NK-92 (cell line): ENCODE results near the gene KCNE5.
"Not testable (repeated sequence)": the region's sequence is repeated elsewhere in the genome, so short reads cannot be mapped to it uniquely, and the experiment has no call there.

Experiments
- DNase-seq: peaks from one replicate; lab custom pipeline; 2025; ENCODE audit not compliant: unreplicated experiment; lab: John Stamatoyannopoulos, UW

The KCNE5 gene

DNA sequence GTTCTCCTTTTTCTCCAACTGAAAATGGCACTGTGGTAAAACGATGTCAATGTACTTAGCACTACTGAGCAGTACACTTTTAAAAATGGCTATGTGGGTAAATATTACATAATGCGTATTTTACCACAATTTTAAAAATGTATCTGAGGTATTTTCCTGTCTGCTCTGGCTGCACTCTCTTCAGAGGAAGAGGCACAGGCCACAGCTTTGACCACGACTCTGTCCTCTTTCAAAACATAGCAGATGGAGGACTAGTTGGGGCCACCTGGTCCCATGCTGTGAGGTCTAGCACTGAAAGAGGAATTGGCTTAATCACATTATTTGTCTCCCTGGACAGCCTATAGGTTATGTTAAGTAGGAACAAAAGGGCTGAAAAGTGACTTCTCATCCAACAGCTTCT, 5.2 kb downstream of the KCNE5 start:
- DNase-seq = no peak

DNA sequence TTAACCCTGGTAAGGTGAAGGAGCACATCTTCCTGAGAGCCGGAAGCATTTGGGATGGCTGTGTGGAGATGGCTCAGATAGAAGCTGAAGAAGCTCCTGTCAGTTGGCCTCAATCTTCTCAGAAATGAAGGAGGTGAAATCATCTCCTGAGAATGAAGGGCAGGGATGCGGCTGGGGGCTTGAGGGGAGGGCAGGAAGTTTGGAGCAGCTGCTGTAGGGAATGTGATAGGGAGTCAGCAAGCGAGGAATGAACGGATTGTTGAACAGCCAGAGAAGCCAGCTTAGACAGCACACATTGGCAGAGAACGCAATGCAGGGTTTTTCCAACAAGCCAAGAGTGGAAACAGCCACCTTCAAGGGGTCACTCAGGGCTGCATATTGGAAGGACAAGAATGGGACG, 10.0 kb downstream of the KCNE5 start:
- DNase-seq = no peak

DNA sequence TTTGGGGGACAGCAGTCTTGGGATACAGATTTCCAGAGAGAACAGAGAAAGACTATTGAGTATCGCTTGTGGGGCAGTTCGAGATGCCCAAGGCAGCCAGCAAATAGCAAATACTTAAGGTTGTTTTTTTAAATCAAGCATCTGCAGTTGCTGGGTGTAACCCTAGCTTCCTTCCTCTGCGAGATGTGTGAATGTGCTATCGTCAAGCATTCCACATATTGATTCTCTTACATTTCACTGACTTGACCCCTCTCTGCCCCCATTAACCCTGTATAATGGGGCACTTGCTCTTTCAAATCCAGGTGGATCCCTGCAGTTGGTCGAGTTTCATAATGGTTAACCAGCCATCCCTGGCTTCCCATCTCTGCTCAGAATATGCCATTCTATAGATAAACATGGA, 23.5 kb downstream of the KCNE5 start:
- no peak for DNase-seq

DNA sequence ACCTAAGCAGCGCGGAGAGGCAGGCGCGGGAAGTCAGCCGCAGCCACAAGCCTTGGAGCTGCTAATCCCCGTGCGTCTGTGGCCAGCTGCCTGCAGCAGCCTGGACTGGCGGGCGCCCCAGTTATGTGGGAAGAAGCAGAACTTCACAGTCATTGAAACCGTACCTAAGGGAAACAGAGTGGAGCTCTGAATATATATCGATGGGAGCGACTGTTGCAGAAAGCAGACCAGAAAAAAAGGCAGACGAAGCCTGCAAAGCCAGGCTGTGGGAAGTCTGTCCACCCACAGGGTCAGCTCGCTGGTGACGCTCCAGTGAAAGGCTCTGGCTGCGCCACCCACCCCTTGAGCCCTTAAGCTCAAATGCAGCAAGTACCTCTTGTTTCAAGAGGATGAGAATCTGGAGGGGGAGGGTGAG, 24.7 kb downstream of the KCNE5 start:
- no peak for DNase-seq

DNA sequence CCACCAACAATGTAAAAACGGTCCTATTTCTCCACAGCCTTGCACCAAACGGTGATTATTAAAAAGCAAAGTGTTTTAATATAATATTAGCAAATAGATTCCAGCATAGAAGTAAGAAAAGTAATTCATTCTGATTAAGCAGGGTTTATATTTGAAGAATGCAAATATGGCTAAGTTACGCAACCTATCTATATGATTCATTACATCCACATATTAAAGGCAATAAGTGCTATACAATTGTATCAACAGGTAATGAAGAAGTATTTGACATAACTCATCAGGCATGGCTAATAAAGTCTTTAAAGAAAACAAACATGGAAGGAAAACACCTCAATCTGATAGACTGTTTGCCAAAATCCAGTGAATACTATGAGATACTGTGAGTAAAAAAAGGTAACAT, 29.0 kb downstream of the KCNE5 start:
- no peak for DNase-seq

DNA sequence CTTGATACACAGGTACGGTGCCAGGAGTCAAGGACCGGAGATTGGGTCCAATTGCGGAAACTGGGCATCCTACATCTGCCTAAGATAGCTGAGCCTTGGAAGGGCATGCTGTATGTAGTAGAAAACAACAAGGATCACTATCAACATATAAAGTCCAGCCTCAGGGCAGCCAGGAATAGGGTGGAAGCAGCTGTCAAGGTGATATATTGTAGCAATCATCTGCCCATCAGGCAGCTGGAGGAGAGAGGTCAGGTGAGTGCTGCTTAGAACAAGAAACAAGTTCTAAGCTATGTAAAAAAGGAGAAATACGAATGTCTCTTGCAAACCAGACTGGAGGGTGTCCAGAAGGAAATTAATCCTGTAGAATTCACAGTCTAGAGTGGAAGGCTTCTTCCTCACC, 34.8 kb downstream of the KCNE5 start:
- DNase-seq = no peak

DNA sequence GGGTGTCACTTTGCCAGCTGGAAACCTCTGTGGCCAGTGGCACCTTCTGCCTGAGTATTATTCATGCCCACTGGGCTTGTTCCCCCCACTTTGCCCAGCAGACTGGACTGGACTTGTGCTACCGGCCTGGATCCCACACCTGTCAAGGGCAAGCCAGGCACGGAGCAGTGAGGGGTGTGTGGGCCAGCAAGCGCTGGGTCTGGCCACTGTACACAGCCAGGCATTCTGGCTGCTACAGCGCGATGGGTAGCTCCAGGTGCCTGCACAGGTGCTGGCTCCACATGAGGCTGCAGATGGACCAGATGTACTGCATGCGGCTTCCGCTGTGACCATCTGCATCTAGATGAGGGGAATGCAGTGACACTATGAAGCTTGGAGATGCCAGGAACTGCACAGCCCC, 39.5 kb downstream of the KCNE5 start:
- no peak for DNase-seq

DNA sequence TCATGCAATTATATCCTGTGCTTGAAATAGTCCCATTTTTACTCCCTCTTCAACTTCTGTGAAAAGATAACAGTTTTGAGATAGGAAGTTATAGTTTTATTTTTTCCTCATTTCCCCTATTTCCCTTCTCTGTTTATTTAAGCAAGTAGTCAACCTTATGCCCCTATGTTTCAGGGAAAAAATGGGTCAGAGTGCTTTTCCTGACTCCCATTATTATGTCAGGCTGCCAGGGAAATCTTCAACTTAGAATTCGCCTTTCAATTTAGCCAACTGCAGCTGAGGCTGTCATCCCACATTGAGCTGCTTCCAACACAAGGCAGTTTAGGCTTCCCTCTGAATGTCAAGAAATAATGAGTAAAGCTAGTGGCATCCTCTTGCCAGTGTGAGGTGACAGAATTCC, 46.1 kb downstream of the KCNE5 start:
- DNase-seq = no peak

DNA sequence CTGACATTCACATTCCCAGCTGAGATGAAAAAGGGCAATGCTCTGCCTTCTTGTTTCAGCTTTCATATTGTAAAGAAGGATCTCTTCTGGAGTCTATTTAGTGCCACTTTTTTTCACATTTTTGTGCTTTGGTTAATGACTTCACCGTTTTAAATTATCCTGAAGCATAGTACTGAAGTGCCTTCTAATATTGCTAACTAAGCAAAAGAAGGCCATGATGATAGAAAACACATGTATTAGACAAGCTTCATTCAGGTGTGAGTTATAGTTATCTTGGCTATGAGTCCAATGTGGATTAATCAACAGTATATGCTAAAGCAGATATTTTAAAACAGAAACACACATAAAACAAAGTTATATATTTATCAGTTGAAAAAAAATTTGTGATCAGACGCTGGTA, 47.9 kb downstream of the KCNE5 start:
- no peak for DNase-seq

DNA sequence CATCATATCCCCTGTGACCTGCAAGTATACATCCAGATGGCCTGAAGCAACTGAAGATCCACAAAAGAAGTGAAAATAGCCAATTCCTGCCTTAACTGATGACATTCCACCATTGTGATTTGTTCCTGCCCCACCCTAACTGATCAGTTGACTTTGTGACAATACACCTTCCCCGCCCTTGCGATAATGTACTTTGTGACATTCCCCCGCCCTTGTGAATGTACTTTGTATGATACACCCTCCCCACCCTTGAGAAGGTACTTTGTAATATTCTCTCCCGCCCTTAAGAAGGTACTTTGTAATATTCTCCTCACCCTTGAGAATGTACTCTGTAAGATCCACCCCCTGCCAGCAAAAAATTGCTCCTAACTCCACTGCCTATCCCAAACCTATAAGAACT, 48.9 kb downstream of the KCNE5 start:
- not testable (repeated sequence) for DNase-seq
